ENCODE results near the gene FDX1.

The FDX1 gene

DNA sequence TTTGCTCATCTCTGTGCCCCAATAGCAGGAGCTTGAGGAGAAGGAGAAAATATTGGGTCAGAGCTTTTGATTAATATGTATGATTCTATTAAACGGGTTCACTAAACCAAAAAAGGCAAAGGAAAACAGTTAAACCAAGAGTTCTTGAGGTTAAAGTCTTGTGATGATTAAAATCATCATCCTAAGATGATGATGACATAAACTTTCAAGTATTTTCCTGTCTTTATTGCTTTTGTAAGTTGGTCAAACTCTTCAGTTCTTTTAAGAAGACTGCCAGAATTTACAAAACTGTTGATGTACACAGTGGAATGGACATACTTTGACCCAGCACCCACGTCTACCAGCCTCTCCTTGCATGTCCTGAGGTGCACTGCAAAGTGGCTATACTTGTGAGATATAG lies 41.0 kb downstream of the FDX1 start:
- DNase-seq: no peak

DNA sequence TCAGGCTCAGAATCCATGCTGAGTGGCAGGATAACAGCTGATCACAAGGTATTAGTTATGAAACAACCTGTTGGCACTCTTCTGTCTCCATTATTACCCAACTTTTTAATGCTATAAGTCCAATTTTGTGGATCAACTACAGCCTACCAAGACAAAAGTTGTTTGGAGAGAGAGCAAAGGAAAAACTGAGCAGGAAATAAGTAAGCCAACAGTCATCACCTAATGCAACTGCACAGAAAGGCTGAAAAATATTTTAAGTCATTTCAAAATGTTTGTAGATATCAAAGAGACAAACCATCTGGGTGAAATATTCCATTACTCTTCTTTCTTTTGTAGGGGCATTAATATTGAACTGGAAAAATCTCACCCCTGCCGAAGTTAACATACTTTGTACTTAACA lies 41.6 kb downstream of the FDX1 start:
- DNase-seq: no peak

DNA sequence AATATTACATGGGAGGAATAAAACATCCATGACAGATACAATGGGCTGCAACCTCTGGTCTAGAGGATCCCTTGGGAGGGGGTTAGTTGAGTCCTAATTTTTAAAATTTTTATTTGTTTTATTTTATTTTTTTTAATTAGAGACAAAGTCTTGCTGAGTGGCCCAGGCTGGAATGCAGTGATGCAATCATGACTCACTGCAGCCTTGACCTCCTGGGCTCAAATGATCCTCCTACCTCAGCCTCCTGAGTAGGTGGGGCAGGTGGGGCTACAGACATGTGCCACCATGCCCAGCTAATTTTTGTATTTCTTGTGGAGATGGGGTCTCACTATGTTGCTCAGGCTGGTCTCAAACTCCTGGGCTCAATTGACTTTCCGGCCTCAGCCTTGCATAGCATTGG lies 43.1 kb downstream of the FDX1 start:
- no peak for DNase-seq

DNA sequence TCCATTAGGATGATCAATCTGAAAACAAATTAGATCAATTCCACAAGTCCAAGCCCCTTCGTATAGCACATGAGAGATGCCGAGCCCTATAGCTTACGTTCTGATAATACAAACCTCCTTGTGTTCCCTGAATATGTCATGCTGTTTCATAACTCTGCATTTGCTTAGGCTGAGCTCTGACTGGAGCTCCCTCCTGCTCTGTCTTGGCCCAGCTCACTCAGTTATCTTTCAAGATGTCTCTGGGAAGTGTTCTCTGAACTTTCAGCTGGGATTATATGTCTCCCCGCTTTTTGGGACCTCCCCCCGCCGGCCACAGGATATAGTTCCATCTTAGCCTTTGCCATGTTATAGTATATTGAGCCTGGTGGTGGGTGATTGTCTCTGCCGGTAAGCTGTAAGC lies 44.0 kb downstream of the FDX1 start:
- DNase-seq: no peak

DNA sequence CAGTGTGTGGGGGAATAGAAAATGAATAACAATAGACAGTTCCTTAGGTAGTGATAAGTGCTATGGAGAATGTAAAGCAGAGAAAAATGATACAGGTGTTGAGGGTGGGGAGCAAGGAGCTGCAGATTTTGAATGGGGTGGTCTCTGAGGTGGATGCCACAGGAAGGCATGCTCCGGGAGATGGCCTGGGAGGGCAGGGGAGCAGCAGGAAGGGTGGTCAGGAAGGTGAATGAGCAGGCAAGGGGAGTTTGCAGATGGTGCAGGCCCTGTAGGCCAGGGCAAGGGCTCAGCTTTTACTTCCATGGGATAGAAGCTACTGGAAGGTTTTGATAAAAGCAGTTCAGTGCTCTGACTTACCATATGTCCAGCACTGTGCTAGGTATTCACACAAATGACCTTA lies 44.8 kb downstream of the FDX1 start:
- DNase-seq: no peak

DNA sequence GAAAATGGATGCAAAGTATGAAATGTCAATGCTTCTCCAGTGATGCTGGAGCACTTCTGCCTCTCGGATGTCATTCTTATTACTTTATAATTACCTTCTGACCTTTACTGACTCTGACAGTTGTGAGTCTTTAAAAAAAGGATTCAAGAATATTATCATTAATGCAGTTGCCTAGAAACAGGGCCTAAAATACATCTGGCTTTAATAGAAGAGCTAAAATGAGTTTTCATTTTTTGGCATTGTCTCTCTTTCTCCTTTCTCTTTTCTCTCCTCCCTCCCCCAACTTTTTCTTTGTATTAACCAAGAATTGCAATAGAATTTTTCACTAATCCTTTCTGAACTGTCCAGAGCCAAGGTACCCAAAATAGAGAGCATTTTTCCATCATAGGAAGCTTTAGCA lies 45.9 kb downstream of the FDX1 start:
- DNase-seq: no peak

DNA sequence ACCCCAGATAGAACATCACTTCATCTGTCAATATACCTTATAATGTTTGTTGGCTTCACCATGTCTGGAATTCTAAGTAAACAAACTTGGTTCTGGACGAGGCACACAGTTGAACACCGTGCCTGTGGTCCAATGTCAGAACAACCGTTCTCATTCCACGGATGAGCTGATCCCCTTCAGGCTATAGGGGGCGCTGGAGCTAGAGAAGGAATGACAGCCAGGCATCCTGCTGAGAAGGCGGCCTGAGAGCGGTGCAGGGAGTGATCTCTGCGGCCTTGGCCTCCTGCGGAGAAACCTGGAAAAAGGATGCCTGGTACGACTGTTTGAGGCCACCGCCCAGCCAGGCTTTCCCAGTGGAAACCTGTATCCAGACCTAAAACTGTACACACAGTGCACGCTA lies 48.7 kb downstream of the FDX1 start:
- no peak for DNase-seq

DNA sequence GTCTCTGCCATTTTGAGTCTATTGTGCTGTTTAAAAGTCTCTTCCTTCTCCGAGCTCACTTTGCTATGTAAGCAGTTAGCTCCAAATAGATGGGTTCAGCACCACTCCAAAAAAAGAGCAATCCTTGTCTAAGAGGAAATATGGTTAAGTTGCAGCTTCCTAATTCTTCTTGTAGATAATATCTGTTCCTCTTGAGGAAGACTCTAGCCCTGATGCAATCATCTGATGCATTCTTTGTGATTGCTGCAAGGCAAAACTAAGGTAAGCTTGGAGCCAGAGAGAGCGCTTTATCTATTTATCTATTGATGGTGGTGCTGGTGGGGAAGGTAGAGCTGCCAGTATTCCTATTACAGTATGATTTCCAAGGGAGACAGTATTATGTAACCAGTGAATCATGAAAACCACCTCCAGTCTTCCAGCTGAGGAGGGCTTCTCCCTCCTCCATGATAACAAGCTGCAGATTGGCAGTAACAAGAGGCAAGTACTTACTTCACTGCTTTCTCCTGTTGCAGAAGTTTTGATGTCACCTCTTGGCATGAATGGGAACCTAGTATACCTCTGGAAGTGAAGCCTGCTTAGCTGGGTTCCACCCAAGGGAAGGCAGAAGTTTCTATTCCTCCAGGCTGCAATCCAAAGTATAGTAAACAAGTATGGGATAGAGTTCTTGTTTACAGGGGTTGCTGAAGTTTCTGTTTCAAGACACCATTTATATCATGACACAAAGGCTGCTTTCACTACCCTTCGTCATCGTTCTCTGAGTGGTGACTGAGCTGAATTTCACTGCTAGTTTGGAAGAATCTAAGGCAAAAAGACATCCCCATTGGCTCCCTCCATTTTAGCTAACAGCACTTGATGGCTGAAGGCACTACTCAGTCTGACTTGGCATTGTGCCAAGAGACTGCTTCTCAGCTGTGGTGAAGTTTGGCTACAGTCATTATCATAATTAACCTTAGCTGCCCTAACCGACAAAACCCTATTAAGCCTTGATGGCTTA lies 49.7 kb downstream of the FDX1 start:
- DNase-seq: no peak

DNA sequence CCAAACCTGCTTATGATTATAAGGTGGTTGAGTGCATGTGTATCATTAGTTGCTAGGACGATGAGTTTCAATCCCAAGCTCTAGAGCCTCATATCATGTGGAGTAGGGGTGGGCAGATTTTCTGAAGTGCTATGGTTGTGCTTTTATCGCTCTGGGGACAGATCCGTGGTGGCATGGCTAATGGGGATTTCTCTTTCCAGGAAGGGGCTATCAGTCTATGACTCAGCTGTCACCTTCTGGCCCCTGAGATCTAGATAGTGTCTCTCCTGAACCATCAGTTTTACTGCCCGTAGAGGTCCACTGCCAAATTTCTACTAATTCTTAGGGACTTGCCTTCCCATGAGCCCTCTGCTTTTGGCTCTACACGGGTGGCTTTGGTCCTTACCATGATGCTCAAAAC lies 51.8 kb downstream of the FDX1 start:
- no peak for DNase-seq

DNA sequence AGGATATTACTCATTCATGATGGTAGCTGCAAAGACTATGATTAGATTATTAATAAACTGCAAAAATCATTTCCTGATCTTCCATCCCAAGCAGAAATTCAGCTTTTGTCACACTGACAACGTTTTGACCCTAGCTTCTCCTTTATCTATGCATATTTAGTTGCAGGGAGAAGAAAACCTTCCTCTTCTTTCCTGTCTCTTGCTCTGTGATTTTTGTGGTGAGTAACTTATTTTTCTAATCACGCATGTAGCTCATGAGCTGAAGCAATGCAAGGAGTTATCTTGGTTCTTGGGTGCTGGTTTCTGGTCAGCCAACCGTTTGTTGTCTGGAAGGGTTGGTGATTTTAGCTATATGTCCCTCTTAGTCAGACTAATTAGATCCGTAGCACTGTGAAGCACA lies 56.4 kb downstream of the FDX1 start:
- DNase-seq: no peak

DNA sequence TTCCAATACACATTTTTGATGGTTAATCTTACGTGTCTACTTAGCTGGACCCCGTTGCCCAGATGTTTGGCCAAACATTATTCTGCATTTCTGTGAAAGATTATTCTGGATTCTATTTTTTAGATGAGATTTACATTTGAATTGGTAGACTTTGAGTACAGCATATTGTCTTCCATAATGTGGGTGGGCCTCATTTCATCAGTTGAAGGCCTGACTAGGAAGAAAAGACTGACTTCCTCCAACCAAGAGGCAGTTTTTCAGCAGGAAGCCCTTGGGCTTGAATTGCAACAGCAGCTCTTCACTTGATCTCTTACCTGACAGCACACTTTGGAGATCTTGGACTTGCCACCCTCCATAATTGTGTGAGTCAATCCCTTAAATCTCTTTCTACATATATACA lies 58.7 kb downstream of the FDX1 start:
- no peak for DNase-seq

DNA sequence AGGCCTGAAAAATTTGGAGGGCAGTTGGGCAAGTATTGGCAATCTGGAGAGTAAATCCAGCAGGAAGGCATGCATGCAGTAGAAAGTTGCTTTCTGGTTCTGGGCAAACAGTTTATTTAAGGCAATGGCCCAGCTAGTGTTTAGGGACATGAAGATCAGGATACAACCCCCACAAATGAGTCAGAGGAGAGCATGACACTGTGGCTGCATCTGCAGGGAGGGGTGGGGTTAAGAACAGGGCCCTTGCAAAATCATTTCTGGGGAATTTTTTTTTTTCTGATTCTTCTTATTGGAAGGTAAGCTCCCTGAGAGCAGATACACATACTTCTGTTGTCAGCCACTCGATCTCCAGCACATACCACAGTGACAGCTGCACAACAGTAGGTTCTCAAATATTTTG lies 61.1 kb downstream of the FDX1 start:
- DNase-seq: no peak

DNA sequence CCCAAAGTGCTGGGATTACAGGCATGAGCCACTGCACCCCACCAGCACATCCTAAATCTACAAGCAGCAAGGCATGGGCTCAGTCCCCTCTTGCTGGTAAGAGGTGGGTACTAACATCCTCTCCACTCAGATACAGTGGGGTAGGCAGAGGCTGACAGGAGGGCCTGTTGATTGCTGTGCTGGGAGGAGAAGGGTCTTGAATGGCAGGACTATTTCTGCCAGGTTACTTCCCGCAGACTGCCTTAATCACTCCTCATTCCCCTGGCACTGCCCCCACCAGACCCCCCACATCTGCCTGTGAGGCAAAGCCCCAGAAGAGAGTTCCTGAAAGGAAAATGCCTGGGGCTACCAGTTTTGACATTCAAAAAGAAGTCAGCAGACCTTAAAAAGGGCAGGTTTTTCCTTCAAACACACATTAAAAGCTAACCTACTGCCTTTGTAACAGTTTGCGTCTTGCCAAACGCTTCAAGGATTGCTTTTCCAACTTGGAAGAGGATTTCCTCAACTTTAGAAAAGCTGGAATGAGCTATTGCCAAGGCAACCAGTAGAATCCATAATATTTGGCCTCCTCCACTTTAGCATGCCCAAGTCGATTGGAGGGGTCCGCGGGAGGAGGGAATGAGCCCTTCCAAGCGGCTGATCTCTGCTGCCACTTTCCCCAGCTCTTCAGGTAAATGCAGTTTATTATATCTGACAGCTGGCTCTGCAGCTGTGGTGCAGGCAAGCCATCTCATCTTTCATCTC lies 62.0 kb downstream of the FDX1 start:
- no peak for DNase-seq

DNA sequence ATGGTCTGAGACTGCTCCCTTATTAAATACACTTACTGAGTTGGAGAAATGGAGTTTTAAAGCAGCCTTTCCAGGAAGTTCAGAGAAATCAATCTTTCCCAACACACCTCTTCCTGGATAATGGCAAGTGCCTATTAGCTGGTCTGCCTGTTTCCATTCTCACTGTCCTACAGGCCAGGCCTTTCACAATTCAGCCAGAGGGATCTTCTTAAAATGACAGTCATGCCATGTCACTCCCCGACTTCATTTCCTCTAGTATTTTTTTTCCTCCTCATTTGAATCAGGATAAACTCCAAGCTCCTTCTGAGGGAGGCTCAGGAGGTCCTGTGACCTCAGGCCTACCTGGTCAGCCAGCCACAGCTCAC lies 62.6 kb downstream of the FDX1 start:
- DNase-seq: no peak

DNA sequence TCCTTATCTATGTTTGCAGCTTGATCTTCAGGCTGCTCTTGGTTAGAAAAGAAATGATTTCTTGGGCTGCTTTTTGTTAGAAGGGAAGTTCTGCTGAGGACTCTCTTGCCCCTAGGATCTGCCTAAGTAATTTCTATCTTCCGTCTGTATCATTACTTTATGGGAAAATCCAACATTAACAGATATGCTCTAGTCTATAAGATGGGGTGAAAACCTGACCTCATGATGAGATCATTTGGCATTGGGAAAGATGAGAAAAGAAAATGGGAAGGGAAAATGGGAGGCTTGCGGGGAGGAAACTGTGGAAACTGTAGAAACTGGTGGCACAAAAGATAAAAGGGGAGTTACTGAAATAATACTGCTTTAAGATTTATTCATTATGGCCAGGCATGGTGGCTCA lies 63.6 kb downstream of the FDX1 start:
- no peak for DNase-seq

DNA sequence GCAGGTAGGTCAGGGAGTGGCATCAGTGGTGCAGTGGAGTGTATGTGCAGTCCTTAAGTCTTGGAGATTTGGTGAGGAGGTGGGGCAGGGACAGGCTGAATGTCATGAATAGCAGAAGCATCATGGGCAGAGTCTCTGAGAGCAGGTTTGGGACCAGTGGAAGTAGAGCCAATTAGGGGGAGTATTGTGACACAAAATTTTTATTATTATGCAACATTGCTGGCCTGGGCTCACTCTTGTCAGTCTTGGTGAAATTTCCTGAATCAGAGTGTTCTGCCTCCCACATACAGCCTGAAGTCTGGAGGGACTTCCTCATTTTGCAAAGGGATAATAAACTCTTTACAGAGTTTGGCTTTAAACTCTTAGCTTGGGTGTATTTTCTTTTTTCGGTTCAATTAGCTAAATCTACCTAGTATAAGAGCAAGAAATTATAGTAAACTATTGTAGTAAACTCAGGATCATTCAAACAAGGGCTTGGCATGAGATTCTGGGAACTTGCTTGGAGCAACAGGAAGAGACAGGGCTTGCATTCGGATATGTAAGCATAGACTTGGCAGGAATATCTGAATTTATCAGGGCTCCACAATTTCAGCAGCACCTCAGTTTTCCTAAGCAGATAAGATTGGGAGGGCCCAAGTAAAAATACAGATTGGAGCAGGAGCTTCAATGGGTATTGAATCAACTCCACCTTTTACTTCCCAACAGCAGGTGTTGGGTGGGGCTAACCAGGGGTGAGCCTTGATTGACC lies 67.7 kb downstream of the FDX1 start:
- DNase-seq: no peak

DNA sequence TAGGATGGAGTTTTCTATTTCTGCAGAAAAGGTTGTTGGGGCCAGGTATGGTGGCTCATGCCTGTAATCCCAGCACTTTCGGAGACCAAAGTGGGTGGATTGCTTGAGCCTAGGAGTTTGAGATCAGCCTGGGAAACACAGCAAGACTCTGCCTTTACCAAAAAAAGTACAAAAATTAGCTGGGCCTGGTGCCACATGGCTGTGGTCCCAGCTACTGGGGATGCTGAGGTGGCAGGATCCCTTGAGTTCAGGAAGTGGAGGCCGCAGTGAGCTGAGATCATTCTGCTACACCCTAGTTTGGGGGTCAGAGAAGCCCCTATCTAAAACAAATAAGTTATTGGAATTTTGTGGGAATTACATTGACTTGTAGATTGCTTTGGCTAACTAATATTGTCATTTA lies 71.7 kb downstream of the FDX1 start:
- DNase-seq: no peak

DNA sequence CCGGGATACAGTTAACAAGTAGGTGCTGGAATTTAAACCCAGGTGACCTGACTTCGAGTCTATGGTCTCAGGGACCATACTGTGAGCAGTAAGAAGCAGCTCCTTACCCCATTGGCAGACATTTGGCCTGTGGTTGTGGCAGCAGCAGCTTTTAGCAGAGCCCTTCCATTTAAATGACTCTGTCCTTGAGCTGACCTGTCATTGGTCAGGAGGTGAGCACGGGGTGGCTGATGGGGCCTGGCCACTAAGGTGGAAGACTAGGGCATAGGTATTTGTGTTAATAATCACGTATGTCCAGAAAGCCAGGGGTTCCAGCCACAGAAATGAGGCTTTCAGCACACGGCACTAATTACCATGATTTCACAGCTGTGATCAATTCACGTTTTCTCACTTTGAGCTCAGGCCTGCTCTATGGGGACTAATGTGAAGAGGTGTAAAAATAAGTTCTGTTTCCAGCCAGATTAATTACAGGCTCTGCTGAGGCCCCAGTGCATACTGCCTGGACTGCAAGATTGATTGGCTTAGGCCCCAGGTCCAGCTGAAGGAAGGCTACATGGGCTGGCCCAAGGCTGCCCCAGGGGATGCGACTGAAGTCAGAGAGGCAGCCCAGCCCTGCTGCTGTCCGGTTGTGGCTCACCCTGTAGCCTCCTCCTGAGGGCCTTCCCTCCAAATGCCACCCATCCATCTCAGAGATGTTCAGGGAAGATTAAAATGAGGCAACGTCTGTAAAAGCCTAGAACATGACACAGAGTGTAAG lies 76.0 kb downstream of the FDX1 start:
- DNase-seq: no peak

DNA sequence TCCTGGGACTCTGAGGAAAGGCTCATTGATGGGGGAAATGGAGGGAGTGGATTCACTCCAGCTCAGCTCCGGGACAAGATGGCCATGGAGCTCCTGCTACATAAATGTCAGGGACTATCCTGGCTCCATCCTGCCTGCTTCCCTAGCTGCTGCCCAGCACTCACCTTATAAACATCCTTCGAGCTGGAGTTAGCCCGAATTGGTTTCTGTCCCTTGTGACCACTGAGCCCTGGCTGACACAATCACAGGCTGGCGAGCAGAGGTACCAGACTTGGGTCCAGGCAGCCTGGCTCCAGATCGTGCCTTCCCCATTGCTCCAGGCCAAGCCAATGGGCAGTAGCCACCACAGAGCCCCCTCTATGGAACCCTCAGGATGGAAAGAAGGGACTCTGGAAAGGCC lies 77.6 kb downstream of the FDX1 start:
- DNase-seq: no peak

DNA sequence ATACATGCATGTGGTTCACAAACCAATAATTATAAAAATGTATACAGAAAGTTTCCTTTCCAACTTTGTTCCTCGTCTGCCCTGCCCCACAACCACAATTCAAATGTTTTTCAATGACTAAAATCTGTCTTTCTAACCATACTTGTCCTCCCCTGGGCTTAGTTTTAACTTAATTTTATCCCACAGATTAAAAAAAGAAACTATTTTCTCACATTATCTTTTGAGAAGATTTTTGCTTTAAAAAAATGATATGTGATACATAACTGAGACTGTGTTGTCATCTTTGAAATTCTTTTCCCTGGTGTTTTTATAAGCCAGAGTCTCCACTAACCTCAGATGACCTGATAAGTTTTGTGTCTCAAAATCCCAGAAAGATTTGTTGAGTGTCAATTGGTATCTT lies 79.0 kb downstream of the FDX1 start:
- no peak for DNase-seq

DNA sequence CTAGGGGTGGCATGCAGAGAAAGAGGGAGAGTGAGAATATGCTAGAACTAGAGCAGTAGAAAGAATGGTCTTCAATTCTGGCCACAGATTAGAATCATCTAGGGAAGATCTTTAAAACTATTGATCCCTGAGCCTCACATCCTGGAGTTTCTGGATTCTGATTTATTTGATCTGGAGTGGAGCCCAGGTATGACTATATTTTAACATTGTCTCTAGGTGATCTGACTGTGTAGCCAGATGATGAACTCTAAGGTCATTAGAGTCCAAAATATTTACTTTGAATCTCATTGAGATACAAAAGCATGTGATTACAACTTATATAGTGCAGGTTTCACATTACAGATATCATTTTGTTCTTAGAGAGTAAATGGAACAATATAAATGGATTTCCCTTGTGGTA lies 79.7 kb downstream of the FDX1 start:
- DNase-seq: no peak

DNA sequence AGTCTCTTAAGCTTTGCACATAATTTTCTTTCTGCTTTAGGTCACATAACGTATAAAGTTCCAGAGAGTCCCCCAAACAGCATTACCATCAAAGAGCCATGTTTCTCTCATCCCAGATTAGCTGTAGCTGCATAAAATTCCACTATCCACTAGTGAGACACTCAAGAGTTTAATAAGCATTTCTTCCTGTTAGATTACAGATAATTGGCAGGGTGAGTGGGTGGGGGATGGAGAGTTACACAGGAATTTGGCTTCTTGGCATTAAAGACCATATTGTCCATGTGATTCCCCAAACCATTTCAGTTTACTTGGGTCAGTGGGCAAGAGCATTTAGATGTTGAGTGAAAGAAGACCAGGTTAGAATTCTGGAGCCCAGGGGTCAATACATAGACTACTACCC lies 82.3 kb downstream of the FDX1 start:
- no peak for DNase-seq

DNA sequence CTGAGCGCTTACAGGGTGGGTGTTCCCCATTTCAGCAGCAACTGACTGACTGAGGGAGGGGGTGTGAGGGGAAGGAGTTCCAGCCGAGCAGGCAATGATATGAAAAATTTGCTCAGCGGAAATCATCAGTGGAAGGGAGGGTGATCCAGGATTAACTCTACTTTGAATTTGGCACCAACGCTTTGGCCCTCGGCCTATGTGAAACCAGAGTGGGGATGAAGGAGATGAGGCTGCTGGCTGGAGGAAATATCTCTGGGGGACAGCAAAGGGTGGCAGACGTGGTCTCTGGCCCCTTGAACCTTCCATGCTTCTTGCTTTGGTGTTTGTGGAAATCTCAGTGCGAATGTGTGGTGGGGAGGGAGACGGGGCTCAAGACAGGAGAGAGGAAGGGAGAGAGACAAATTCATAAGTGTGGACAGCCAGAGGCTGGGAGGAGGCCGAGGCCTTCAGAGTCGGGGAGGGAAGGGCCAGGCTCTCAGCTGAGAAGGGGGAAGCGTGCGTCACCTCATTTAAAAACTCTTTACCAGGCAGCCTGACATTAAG lies 83.6 kb downstream of the FDX1 start:
- DNase-seq: no peak
